Activated naive CD4-positive, alpha-beta T cell treated with anti-CD3 and anti-CD28 coated beads, Interleukin-2, amount 50 U/mL, for 24 hours (primary cell): Measurements from ENCODE around the gene C6orf52.
"Not testable (repeated sequence)": the region's sequence is repeated elsewhere in the genome, so short reads cannot be mapped to it uniquely, and the experiment has no call there.

Experiments
- H3K27ac Mint-ChIP-seq: one replicate; pipeline ENCODE4 v1.8.0; 2021; ENCODE audit warnings: mild to moderate bottlenecking, mixed read lengths
- H3K27me3 Mint-ChIP-seq: one replicate; pipeline ENCODE4 v1.8.0; 2021; ENCODE audit warnings: mixed read lengths
- H3K36me3 Mint-ChIP-seq: one replicate; pipeline ENCODE4 v1.8.0; 2021; ENCODE audit warnings: mixed read lengths
- H3K4me1 Mint-ChIP-seq: one replicate; pipeline ENCODE4 v1.8.0; 2021; ENCODE audit warnings: mixed read lengths
- H3K4me3 Mint-ChIP-seq: one replicate; pipeline ENCODE4 v1.8.0; 2021; ENCODE audit warnings: mild to moderate bottlenecking, mixed read lengths
- H3K9me3 Mint-ChIP-seq: one replicate; pipeline ENCODE4 v1.8.0; 2021; ENCODE audit warnings: mixed read lengths

Gene C6orf52

GRCh38 chr6:10720960-10721849 lies 26.8 kb upstream of the C6orf52 start:
- peak overlapping the region; percentile 96 for H3K4me3 Mint-ChIP-seq
- H3K27me3 Mint-ChIP-seq, H3K36me3 Mint-ChIP-seq, H3K9me3 Mint-ChIP-seq: not testable (repeated sequence)
- peaks cover 50% of the 10 kb centered on the region for H3K4me1 Mint-ChIP-seq
- H3K27ac Mint-ChIP-seq = peak overlapping the region; percentile 82

GRCh38 chr6:10720265-10720959 lies 26.0 kb upstream of the C6orf52 start:
- Mint-ChIP-seq H3K4me1 (peaks cover 46% of the 10 kb centered on the region), H3K27ac (peak overlapping the region; percentile 12), H3K9me3 (no peaks in the 10 kb centered on the region), H3K4me3 (peak overlapping the region; percentile 87), H3K27me3 (no peaks in the 10 kb centered on the region), H3K36me3 (no peaks in the 10 kb centered on the region)

GRCh38 chr6:10719964-10720264 lies 25.5 kb upstream of the C6orf52 start:
- Mint-ChIP-seq H3K4me1 (peaks cover 41% of the 10 kb centered on the region), H3K4me3 (peak overlapping the region; percentile 87), H3K36me3 (no peaks in the 10 kb centered on the region), H3K27ac (peak overlapping the region; percentile 79), H3K27me3 (no peaks in the 10 kb centered on the region), H3K9me3 (no peaks in the 10 kb centered on the region)

DNA sequence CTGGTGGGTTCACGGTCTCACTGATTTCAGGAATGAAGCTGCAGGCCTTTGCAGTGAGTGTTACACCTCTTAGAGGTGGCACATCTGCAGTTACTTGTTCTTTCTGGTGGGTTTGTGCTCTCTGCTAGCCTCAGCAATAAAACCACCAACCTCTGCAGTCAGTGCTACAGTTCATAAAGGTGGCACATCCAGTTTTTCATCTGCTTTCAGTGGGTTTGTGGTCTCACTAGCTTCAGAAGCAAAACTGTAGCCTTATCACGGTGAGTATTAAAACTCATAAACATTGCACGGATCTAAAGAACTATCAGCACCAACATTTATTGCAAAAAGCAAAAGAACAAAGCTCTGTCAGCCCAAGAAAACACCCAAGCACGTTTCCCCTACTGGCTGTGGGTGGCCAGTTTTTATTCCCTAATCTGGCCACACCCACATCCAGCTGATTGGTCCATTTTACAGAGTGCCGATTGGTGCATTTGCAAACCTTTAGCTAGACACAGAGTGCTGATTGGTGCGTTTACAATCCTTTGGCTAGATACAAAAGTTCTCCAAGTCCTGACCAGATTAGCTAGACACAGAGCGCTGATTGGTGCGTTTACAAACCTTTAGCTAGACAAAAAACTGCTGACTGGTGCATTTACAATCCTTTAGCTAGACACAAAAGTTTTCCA lies 25.0 kb upstream of the C6orf52 start:
- Mint-ChIP-seq H3K36me3 (no peaks in the 10 kb centered on the region), H3K27me3 (no peaks in the 10 kb centered on the region), H3K9me3 (no peaks in the 10 kb centered on the region), H3K4me1 (peaks cover 38% of the 10 kb centered on the region), H3K27ac (peak overlapping the region; percentile 79), H3K4me3 (peak overlapping the region; percentile 87)

GRCh38 chr6:10713962-10714361 lies 19.5 kb upstream of the C6orf52 start:
- H3K4me3 Mint-ChIP-seq = no peak overlapping the region
- peaks cover 3% of the 10 kb centered on the region for H3K36me3 Mint-ChIP-seq
- no peaks in the 10 kb centered on the region for H3K27me3 Mint-ChIP-seq
- H3K9me3 Mint-ChIP-seq = no peaks in the 10 kb centered on the region
- H3K27ac Mint-ChIP-seq = peak overlapping the region; percentile 72
- no peaks in the 10 kb centered on the region for H3K4me1 Mint-ChIP-seq

DNA sequence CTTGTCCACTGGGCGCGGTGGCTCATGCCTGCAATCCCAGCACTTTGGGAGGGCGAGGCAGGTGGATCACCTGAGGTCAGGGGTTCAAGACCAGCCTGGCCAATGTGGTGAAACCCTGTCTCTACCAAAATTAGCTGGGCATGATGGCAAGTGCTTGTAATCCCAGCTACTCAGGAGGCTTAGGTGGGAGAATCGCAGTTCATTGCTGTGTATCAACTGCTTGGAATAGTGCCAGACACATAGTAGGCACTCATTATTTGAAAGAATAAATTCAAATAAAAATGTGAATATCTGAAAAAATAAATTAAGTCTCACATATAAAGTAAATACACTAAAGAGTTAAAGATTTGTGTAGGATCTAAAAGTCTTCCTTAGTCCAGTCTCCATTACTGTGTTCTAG lies 2.2 kb upstream of the C6orf52 start:
- Mint-ChIP-seq H3K36me3 (peaks cover 19% of the 10 kb centered on the region), H3K4me1 (peaks cover 52% of the 10 kb centered on the region), H3K27ac (peak overlapping the region; percentile 91), H3K27me3 (no peaks in the 10 kb centered on the region), H3K9me3 (no peaks in the 10 kb centered on the region), H3K4me3 (peak overlapping the region; percentile 91)

DNA sequence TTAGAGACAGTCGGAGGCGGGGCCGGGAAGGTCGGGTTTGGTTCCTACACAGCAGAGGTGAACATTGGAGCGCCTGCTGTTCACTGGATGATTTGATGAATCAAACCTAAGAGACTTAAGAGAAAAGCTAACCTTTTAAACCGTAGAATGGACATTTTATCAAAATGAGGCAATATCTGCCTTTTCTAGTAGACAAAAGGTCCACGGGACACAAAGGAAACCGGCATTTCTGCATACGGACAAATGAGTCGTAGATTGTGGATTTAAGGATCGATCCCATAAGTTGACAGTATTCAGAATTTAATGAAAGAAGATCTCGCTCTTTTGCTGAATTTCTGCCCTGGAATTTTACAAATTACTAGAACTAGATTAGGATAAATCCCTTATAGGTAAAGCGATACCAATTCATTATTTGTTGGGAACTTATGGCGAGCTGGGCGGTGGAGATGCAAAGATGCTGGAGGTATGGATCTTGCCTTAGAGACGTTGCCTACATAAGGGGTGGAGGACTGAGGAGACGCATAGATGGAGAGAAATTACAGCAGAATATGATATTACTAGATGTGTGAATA lies 756 bp upstream of the C6orf52 start:
- H3K4me3 Mint-ChIP-seq = peak overlapping the region; percentile 91
- H3K27me3 Mint-ChIP-seq = no peaks in the 10 kb centered on the region
- peak overlapping the region; percentile 100 for H3K27ac Mint-ChIP-seq
- H3K36me3 Mint-ChIP-seq = peaks cover 16% of the 10 kb centered on the region
- peaks cover 39% of the 10 kb centered on the region for H3K4me1 Mint-ChIP-seq
- H3K9me3 Mint-ChIP-seq = no peaks in the 10 kb centered on the region

- H3K9me3 Mint-ChIP-seq = no peaks in the 10 kb centered on the region
- peaks cover 31% of the 10 kb centered on the region for H3K4me1 Mint-ChIP-seq
- H3K27me3 Mint-ChIP-seq = no peaks in the 10 kb centered on the region
- H3K27ac Mint-ChIP-seq = peak overlapping the region; percentile 79
- peak overlapping the region; percentile 91 for H3K4me3 Mint-ChIP-seq
- peaks cover 8% of the 10 kb centered on the region for H3K36me3 Mint-ChIP-seq
Observed at GRCh38 chr6:10692965-10693538, 1.4 kb downstream of the C6orf52 start.

DNA sequence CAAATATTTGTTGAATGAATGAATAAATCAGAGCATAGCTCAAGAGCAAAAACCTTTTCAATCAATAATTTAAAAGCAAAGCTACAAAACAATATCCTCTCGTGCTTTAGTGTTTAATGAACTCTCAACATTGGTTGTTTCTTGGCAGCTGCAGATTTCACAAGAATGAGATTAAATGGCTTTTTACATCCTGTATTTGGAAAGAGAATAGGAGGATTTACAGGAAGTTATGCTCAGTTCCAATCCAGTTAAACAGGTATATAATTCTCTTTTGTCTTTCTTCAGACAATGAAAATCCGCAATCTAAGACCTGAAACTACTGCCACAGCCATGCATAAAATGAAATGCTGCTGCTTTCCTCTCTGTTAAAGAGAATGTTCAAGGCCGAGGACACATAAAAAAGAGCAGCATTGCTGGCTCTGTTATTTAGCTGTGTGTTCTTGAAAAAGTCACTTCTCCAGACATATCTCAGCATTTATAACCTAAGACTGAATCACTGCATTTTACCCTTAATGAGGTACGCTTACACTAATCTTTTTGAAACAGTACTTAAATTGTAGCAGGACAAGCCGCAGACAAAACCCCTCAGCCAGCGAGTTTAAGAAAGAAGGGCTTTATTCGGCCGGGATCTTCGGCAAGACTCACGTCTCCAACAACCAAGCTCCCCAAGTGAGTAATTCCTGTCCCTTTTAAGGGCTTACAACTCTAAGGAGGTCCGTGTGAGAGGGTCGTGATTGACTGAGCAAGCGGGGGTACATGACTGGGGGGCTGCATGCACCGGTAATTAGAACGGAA lies 3.6 kb downstream of the C6orf52 start:
- Mint-ChIP-seq H3K36me3 (peaks cover 6% of the 10 kb centered on the region), H3K4me1 (peaks cover 24% of the 10 kb centered on the region), H3K27ac (no peak overlapping the region), H3K27me3 (no peaks in the 10 kb centered on the region), H3K4me3 (no peak overlapping the region), H3K9me3 (no peaks in the 10 kb centered on the region)

- H3K9me3 Mint-ChIP-seq = no peaks in the 10 kb centered on the region
- H3K4me1 Mint-ChIP-seq = peaks cover 33% of the 10 kb centered on the region
- H3K27ac Mint-ChIP-seq = no peak overlapping the region
- H3K4me3 Mint-ChIP-seq = no peak overlapping the region
- H3K36me3 Mint-ChIP-seq = no peaks in the 10 kb centered on the region
- H3K27me3 Mint-ChIP-seq = no peaks in the 10 kb centered on the region
Observed at GRCh38 chr6:10687582-10687981, 6.8 kb downstream of the C6orf52 start.

- Mint-ChIP-seq H3K9me3 (no peaks in the 10 kb centered on the region), H3K4me1 (peaks cover 39% of the 10 kb centered on the region), H3K27ac (no peak overlapping the region), H3K36me3 (no peaks in the 10 kb centered on the region), H3K27me3 (no peaks in the 10 kb centered on the region), H3K4me3 (no peak overlapping the region)
Observed at GRCh38 chr6:10686901-10687300, 7.5 kb downstream of the C6orf52 start.

DNA sequence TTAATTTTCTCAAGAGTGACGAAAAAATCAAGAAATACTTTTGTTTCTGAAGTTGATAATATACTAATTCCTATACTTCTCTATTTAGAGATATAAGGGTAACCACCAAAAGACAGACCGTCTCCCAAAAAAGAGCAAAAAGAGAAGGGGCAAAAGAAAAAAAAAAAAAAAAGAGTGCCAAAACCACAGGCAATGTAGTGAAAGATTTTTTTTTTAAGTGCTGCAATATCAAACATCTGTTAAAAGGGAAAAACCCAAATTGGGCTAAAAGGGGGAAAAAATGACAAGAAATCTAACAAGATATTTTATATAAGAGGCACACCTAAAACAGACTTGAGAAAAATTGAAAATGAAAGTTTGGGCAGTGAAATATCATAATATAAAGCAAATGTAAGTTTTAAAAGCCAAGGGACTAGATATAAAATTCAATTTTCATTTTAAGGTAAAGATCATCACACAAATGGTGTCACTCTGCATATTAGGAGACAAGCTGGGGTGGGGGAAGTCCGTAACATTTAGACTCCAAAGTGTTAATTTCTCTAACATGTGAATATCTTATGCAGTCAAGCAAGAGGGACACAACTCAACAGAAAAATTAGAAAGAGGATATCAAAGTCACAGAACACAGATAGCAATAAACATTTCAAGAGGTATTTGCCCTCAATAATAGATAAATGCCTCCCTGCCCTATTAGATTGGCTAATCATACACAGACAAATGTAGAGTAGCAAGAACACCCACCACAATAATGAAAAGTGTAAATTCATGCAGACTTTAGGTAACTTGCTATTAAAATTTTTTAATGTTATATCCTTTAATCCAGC lies 9.1 kb downstream of the C6orf52 start:
- Mint-ChIP-seq H3K9me3 (no peaks in the 10 kb centered on the region), H3K4me1 (peaks cover 40% of the 10 kb centered on the region), H3K4me3 (peak overlapping the region; percentile 16), H3K27me3 (no peaks in the 10 kb centered on the region), H3K27ac (peak overlapping the region; percentile 60), H3K36me3 (no peaks in the 10 kb centered on the region)

DNA sequence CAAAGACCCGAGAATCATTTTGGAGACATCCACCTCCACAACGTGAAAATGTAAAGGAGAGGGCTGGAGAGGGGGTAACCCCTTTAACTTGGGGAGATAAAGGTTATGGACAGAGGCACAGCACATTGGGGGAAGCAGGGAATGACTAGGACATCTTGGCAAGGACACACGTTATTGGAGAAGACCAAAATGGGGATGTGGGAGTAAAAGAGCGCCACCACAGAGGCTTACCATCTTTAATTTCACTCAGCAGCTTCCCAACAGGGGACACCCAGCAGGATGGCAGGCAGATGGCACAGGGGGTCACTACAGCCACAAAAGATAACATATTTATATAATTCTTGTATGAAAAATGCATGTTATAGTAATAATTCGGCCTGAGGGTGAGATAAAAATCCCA lies 9.8 kb downstream of the C6orf52 start:
- Mint-ChIP-seq H3K4me3 (peak overlapping the region; percentile 40), H3K27me3 (no peaks in the 10 kb centered on the region), H3K36me3 (no peaks in the 10 kb centered on the region), H3K27ac (peak overlapping the region; percentile 60), H3K4me1 (peaks cover 40% of the 10 kb centered on the region), H3K9me3 (no peaks in the 10 kb centered on the region)

GRCh38 chr6:10682355-10682988 lies 11.9 kb downstream of the C6orf52 start:
- Mint-ChIP-seq H3K9me3 (no peaks in the 10 kb centered on the region), H3K36me3 (no peaks in the 10 kb centered on the region), H3K4me3 (no peak overlapping the region), H3K27ac (no peak overlapping the region), H3K27me3 (no peaks in the 10 kb centered on the region), H3K4me1 (peaks cover 40% of the 10 kb centered on the region)
